ENCODE results near the gene TEX13A. TPM values are rescaled to one million over a fixed set of nuclear protein-coding genes. Genes with fewer than 3 reads are reported as not detected.

Gene TEX13A
- total and polyA plus RNA-seq, 2 experiments from 2014 or later: 0.14 TPM; not detected in 1

GRCh38 chrX:105260291-105261043, 40.0 kb upstream of the TEX13A start:
- DNase-seq (ENCODE audit: low spot score): no peak
- H3K9me2 ChIP-seq (ENCODE audit: insufficient read depth): no peaks in the 10 kb centered on the region
- TF ChIP-seq ZNF114 (CRISPR knock-in tag; IDR thresholded peaks at IDR 0.05): no peak
- TF ChIP-seq, protein P1, sequence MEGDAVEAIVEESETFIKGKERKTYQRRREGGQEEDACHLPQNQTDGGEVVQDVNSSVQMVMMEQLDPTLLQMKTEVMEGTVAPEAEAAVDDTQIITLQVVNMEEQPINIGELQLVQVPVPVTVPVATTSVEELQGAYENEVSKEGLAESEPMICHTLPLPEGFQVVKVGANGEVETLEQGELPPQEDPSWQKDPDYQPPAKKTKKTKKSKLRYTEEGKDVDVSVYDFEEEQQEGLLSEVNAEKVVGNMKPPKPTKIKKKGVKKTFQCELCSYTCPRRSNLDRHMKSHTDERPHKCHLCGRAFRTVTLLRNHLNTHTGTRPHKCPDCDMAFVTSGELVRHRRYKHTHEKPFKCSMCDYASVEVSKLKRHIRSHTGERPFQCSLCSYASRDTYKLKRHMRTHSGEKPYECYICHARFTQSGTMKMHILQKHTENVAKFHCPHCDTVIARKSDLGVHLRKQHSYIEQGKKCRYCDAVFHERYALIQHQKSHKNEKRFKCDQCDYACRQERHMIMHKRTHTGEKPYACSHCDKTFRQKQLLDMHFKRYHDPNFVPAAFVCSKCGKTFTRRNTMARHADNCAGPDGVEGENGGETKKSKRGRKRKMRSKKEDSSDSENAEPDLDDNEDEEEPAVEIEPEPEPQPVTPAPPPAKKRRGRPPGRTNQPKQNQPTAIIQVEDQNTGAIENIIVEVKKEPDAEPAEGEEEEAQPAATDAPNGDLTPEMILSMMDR (conservative IDR thresholded peaks at IDR 0.05; ENCODE audit: low read depth in 2 of 2): peak in 1 of 2 experiments; percentile 17; a peak in 2 of 4 replicates
- H2AFZ ChIP-seq: no peak overlapping the region
- ATAC-seq: no peak
- no peaks in the 10 kb centered on the region for H3K79me2 ChIP-seq (replicated peaks; ENCODE audit: insufficient read depth)
- H4K20me1 ChIP-seq (replicated peaks; ENCODE audit: insufficient read depth): no peaks in the 10 kb centered on the region
- peaks cover 3% of the 10 kb centered on the region; the same call in 1 of the 3 replicates for H3K9me3 Mint-ChIP-seq
- H3K4me2 ChIP-seq: no peak overlapping the region
- H3F3A ChIP-seq (replicated peaks; ENCODE audit: low read depth): no peaks in the 10 kb centered on the region
- no peak overlapping the region for H3K4me3 ChIP-seq
- H3K27ac ChIP-seq (ENCODE audit: low read depth): no peak overlapping the region
- peaks cover 3% of the 10 kb centered on the region; the same call in 1 of the 3 replicates for H3K36me3 Mint-ChIP-seq (ENCODE audit: low read depth)
- no peaks in the 10 kb centered on the region; the same call in 2 of the 3 replicates for H3K4me1 Mint-ChIP-seq
- H3K27me3 ChIP-seq (ENCODE audit: insufficient read depth): no peaks in the 10 kb centered on the region
- no peak overlapping the region for H3K27ac Mint-ChIP-seq
- H3K4me1 ChIP-seq (ENCODE audit: insufficient read depth): no peaks in the 10 kb centered on the region
- no peaks in the 10 kb centered on the region for H3K36me3 ChIP-seq (ENCODE audit: insufficient read depth)
- H3K27me3 Mint-ChIP-seq (ENCODE audit: insufficient read depth, low read depth, poor library complexity): peaks cover 1% of the 10 kb centered on the region
- no peak overlapping the region for H3K4me3 Mint-ChIP-seq

GRCh38 chrX:105241056-105241455, 20.6 kb upstream of the TEX13A start:
- H3K4me1 ChIP-seq (ENCODE audit: insufficient read depth): no peaks in the 10 kb centered on the region
- no peak overlapping the region for H3K27ac Mint-ChIP-seq
- H3K4me1 Mint-ChIP-seq: no peaks in the 10 kb centered on the region
- H3K79me2 ChIP-seq (replicated peaks; ENCODE audit: insufficient read depth): no peaks in the 10 kb centered on the region
- no peak overlapping the region for H3K4me2 ChIP-seq
- H3K36me3 ChIP-seq (ENCODE audit: insufficient read depth): no peaks in the 10 kb centered on the region
- TF ChIP-seq ZNF114 (CRISPR knock-in tag; IDR thresholded peaks at IDR 0.05) (no peak), ZNF331 (CRISPR knock-in tag; IDR thresholded peaks at IDR 0.05; ENCODE audit: low read depth) (no peak), STAT1 (IDR thresholded peaks at IDR 0.05; ENCODE audit: unreplicated experiment) (no peak), EZH2 (IDR thresholded peaks at IDR 0.05; ENCODE audit: low read depth, unreplicated experiment) (no peak), EZH2phosphoT487 (IDR thresholded peaks at IDR 0.05; ENCODE audit: unreplicated experiment) (no peak), CREB1 (CRISPR knock-in tag; IDR thresholded peaks at IDR 0.05; ENCODE audit: low read depth) (no peak), REST (IDR thresholded peaks at IDR 0.05; ENCODE audit: unreplicated experiment) (no peak), NANOG (IDR thresholded peaks at IDR 0.05; ENCODE audit: borderline replicate concordance) (no peak), POLR2AphosphoS5 (IDR thresholded peaks at IDR 0.05; ENCODE audit: low read depth) (no peak), JUNB (IDR thresholded peaks at IDR 0.05; ENCODE audit: unreplicated experiment) (no peak)
- TF ChIP-seq, protein P2, sequence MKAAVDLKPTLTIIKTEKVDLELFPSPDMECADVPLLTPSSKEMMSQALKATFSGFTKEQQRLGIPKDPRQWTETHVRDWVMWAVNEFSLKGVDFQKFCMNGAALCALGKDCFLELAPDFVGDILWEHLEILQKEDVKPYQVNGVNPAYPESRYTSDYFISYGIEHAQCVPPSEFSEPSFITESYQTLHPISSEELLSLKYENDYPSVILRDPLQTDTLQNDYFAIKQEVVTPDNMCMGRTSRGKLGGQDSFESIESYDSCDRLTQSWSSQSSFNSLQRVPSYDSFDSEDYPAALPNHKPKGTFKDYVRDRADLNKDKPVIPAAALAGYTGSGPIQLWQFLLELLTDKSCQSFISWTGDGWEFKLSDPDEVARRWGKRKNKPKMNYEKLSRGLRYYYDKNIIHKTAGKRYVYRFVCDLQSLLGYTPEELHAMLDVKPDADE (IDR thresholded peaks at IDR 0.05): no peak
- TF ChIP-seq, protein P1 (conservative IDR thresholded peaks at IDR 0.05; ENCODE audit: low read depth in 2 of 2): no peak
- no peaks in the 10 kb centered on the region for H4K20me1 ChIP-seq (replicated peaks; ENCODE audit: insufficient read depth)
- no peaks in the 10 kb centered on the region for H3K9me2 ChIP-seq (ENCODE audit: insufficient read depth)
- no peak for DNase-seq (ENCODE audit: low spot score)
- no peak for ATAC-seq
- H3K27me3 Mint-ChIP-seq (ENCODE audit: insufficient read depth, low read depth, poor library complexity): no peaks in the 10 kb centered on the region
- no peaks in the 10 kb centered on the region for H3K27me3 ChIP-seq (ENCODE audit: insufficient read depth)
- H3K4me3 ChIP-seq: no peak overlapping the region
- no peak overlapping the region for H2AFZ ChIP-seq
- H3F3A ChIP-seq (replicated peaks; ENCODE audit: low read depth): no peaks in the 10 kb centered on the region
- no peak overlapping the region for H3K4me3 Mint-ChIP-seq
- no peaks in the 10 kb centered on the region for H3K36me3 Mint-ChIP-seq (ENCODE audit: low read depth)
- H3K9me3 Mint-ChIP-seq: no peaks in the 10 kb centered on the region
- H3K27ac ChIP-seq (ENCODE audit: low read depth): no peak overlapping the region
